H1 (cell line): ENCODE data around the gene MFRP. TPM values are rescaled to one million over a fixed set of nuclear protein-coding genes. Genes with fewer than 3 reads are reported as not detected.

ENCODE experiments used
- CTCF ChIA-PET: fragments of 300-600 bp; sonication (Branson Sonifier 250); formaldehyde crosslinking; loops from one replicate; lab custom pipeline; 2021; ENCODE audit not compliant: partially characterized antibody; lab: Charles Lee
- POLR2A ChIA-PET: fragments of 300-600 bp; sonication (Branson Sonifier 250); formaldehyde crosslinking; loops from one replicate; lab custom pipeline; 2021; ENCODE audit warnings: inconsistent platforms; ENCODE audit not compliant: partially characterized antibody; lab: Charles Lee
- DNase-seq, 2 experiments: peaks; one replicate each; pipeline versions ENCODE4 v3.0.0 to v3.0.0-alpha.2; 2010 to 2022; ENCODE audit warnings: low spot score in 2 of 2, low read depth in 1 of 2, mixed read lengths in 1 of 2
- FAIRE-seq: peaks from 2 replicates; lab custom pipeline; 2011; peaks lifted over from hg19 to GRCh38; lab: Jason Lieb, UNC
- H2AFZ ChIP-seq: 2 replicates; pipeline ENCODE4 v1.8.1; 2012; ENCODE audit warnings: low read length, inconsistent platforms
- H2AK5ac ChIP-seq: 2 replicates; pipeline ENCODE4 v1.6.1; 2013; ENCODE audit warnings: low read depth, low read length
- H2BK120ac ChIP-seq: replicated peaks from 2 replicates; pipeline ENCODE3; 2013; ENCODE audit warnings: low read depth, low read length, inconsistent platforms
- H2BK12ac ChIP-seq: 2 replicates; pipeline ENCODE4 v1.6.1; 2013; ENCODE audit warnings: low read depth, low read length
- H2BK15ac ChIP-seq: 2 replicates; pipeline ENCODE4 v1.6.1; 2013; ENCODE audit warnings: low read length
- H2BK20ac ChIP-seq: 2 replicates; pipeline ENCODE4 v1.6.1; 2013; ENCODE audit warnings: low read length
- H2BK5ac ChIP-seq: 2 replicates; pipeline ENCODE4 v1.6.1; 2013; ENCODE audit warnings: low read depth, low read length
- H3K14ac ChIP-seq: 2 replicates; pipeline ENCODE4 v1.6.1; 2013; ENCODE audit warnings: inconsistent platforms; ENCODE audit not compliant: insufficient read length
- H3K18ac ChIP-seq: 2 replicates; pipeline ENCODE4 v1.6.1; 2013; ENCODE audit warnings: low read length; ENCODE audit errors: extremely low read depth
- H3K23ac ChIP-seq: 2 replicates; pipeline ENCODE4 v1.6.1; 2013; ENCODE audit warnings: inconsistent platforms; ENCODE audit not compliant: insufficient read length
- H3K23me2 ChIP-seq: 2 replicates; pipeline ENCODE4 v1.6.1; 2013; ENCODE audit warnings: low read depth, low read length
- H3K27ac ChIP-seq: 2 replicates; pipeline ENCODE4 v1.6.1; 2011; ENCODE audit warnings: low read depth, low read length, inconsistent platforms
- H3K27me3 ChIP-seq, 4 experiments: replicated peaks in 1 of 4; 1 replicate in 1 of 4; 2 replicates in 3 of 4; pipeline versions ENCODE4 v1.6.1 to v1.8.1; 2011 to 2013; ENCODE audit warnings: low read length in 3 of 4, mild to moderate bottlenecking in 3 of 4, inconsistent platforms in 2 of 4, mixed read lengths in 2 of 4, moderate library complexity in 1 of 4; ENCODE audit not compliant: control insufficient read depth in 3 of 4, insufficient read depth in 3 of 4; ENCODE audit errors: extremely low read depth in 1 of 4
- H3K36me3 ChIP-seq, 4 experiments: 2 replicates each; pipeline versions ENCODE4 v1.6.1 to v1.8.1; 2011 to 2013; ENCODE audit warnings: mild to moderate bottlenecking in 4 of 4, low read length in 3 of 4, moderate library complexity in 2 of 4, control low read depth in 1 of 4, inconsistent platforms in 1 of 4; ENCODE audit not compliant: insufficient read depth in 4 of 4, control insufficient read depth in 2 of 4
- H3K4ac ChIP-seq: replicated peaks from 2 replicates; pipeline ENCODE3; 2013; ENCODE audit warnings: low read length, low read depth, mixed read lengths, inconsistent platforms; ENCODE audit not compliant: insufficient read length
- H3K4me1 ChIP-seq, 4 experiments: replicated peaks in 1 of 4; 1 replicate in 1 of 4; 2 replicates in 3 of 4; pipeline versions ENCODE4 v1.6.1 to v1.8.1; 2011 to 2013; ENCODE audit warnings: low read length in 3 of 4, inconsistent platforms in 2 of 4, mixed read lengths in 1 of 4; ENCODE audit not compliant: insufficient read depth in 4 of 4, control insufficient read depth in 3 of 4
- H3K4me2 ChIP-seq, 2 experiments: 2 replicates each; pipeline versions ENCODE4 v1.6.1 to v1.8.1; 2011 to 2013; ENCODE audit warnings: low read depth in 2 of 2, low read length in 2 of 2, control low read depth in 1 of 2, inconsistent platforms in 1 of 2, mild to moderate bottlenecking in 1 of 2; ENCODE audit not compliant: insufficient read depth in 1 of 2
- H3K4me3 ChIP-seq, 4 experiments: fragments of 200-600, 300-600 bp in 1 of 4; sonication (generic), shearing (Covaris generic), sonication (Bioruptor Twin) in 1 of 4; 2 replicates each; pipeline versions ENCODE4 v1.5.1 to v1.8.1; 2011 to 2016; ENCODE audit warnings: low read length in 4 of 4, low read depth in 3 of 4, control low read depth in 2 of 4, inconsistent platforms in 2 of 4, mild to moderate bottlenecking in 2 of 4, mixed read lengths in 1 of 4, moderate library complexity in 1 of 4; ENCODE audit not compliant: insufficient read depth in 2 of 4; ENCODE audit errors: extremely low read depth in 1 of 4
- H3K56ac ChIP-seq: replicated peaks from 2 replicates; pipeline ENCODE3; 2013; ENCODE audit warnings: low read depth, mild to moderate bottlenecking, mixed read lengths, low read length, inconsistent platforms; ENCODE audit not compliant: insufficient read length
- H3K79me1 ChIP-seq: 2 replicates; pipeline ENCODE4 v1.6.1; 2013; ENCODE audit warnings: low read depth, low read length, control low read depth
- H3K79me2 ChIP-seq, 2 experiments: 2 replicates each; pipeline versions ENCODE4 v1.6.1 to v1.8.1; 2012 to 2013; ENCODE audit warnings: low read length in 2 of 2, mild to moderate bottlenecking in 2 of 2, inconsistent platforms in 1 of 2; ENCODE audit not compliant: insufficient read depth in 2 of 2, control insufficient read depth in 1 of 2
- H3K9ac ChIP-seq, 4 experiments: replicated peaks in 1 of 4; 1 replicate in 1 of 4; 2 replicates in 3 of 4; pipeline versions ENCODE4 v1.6.1 to v1.8.1; 2011 to 2013; ENCODE audit warnings: low read depth in 3 of 4, low read length in 3 of 4, control low read depth in 2 of 4, mild to moderate bottlenecking in 2 of 4, moderate library complexity in 2 of 4, inconsistent platforms in 1 of 4; ENCODE audit errors: extremely low read depth in 1 of 4
- H3K9me3 ChIP-seq, 2 experiments: 2 replicates each; pipeline versions ENCODE4 v1.6.1 to v1.8.1; 2012 to 2013; ENCODE audit warnings: mild to moderate bottlenecking in 2 of 2, moderate library complexity in 2 of 2, control low read depth in 1 of 2, inconsistent platforms in 1 of 2, low read depth in 1 of 2, low read length in 1 of 2, mixed read lengths in 1 of 2; ENCODE audit not compliant: insufficient read depth in 2 of 2
- H4K20me1 ChIP-seq, 2 experiments: replicated peaks in 1 of 2; 2 replicates each; pipeline versions ENCODE3 to v1.8.1; 2011 to 2013; ENCODE audit warnings: inconsistent platforms in 2 of 2, low read length in 2 of 2, mild to moderate bottlenecking in 1 of 2; ENCODE audit not compliant: insufficient read depth in 2 of 2, control insufficient read depth in 1 of 2
- H4K5ac ChIP-seq: 2 replicates; pipeline ENCODE4 v1.6.1; 2013; ENCODE audit warnings: low read length, low read depth, mixed read lengths, inconsistent platforms; ENCODE audit not compliant: insufficient read length
- H4K8ac ChIP-seq: 2 replicates; pipeline ENCODE4 v1.8.0; 2013; ENCODE audit warnings: mild to moderate bottlenecking, moderate library complexity, low read length, inconsistent platforms; ENCODE audit not compliant: insufficient read depth; ENCODE audit errors: extremely low read depth
- H4K91ac ChIP-seq: replicated peaks from 2 replicates; pipeline ENCODE3; 2013; ENCODE audit warnings: low read length, mixed read lengths, inconsistent platforms; ENCODE audit not compliant: insufficient read length
- ATF3 ChIP-seq: IDR thresholded peaks from 2 replicates; pipeline ENCODE4 v1.6.1; 2011; ENCODE audit warnings: low read depth, mild to moderate bottlenecking, low read length; ENCODE audit not compliant: insufficient read depth
- CHD1 ChIP-seq: IDR thresholded peaks from 2 replicates; pipeline ENCODE4 v1.6.1; 2012; ENCODE audit warnings: low read depth, low read length, improper control_type of control experiment
- EZH2 ChIP-seq: fragments of 200-600 bp; sonication (generic); IDR thresholded peaks from 2 replicates; pipeline ENCODE4 v1.7.1; 2012; ENCODE audit warnings: low read depth, mild to moderate bottlenecking, moderate library complexity, low read length, inconsistent platforms; ENCODE audit not compliant: severe bottlenecking
- HDAC6 ChIP-seq: IDR thresholded peaks from one replicate; pipeline ENCODE4 v1.7.1; 2012; ENCODE audit warnings: low read depth, mild to moderate bottlenecking, inconsistent platforms, low read length, moderate library complexity
- POLR2A ChIP-seq, 2 experiments: IDR thresholded peaks; 1 replicate in 1 of 2; 2 replicates in 1 of 2; pipeline ENCODE4 v1.6.1; 2011; ENCODE audit warnings: low read depth in 2 of 2, low read length in 2 of 2, mild to moderate bottlenecking in 2 of 2; ENCODE audit errors: control extremely low read depth in 1 of 2
- POLR2AphosphoS5 ChIP-seq: IDR thresholded peaks from 2 replicates; pipeline ENCODE4 v1.6.1; 2011; ENCODE audit warnings: low read depth, low read length
- RAD21 ChIP-seq, 2 experiments: IDR thresholded peaks in 1 of 2; conservative IDR thresholded peaks in 1 of 2; 2 replicates each; pipeline ENCODE4 v1.6.1; 2011; ENCODE audit warnings: low read depth in 2 of 2, low read length in 2 of 2, improper control_type of control experiment in 1 of 2, inconsistent platforms in 1 of 2, mild to moderate bottlenecking in 1 of 2, moderate library complexity in 1 of 2
- SIRT6 ChIP-seq: IDR thresholded peaks from one replicate; pipeline ENCODE4 v1.7.1; 2012; ENCODE audit warnings: low read length, inconsistent platforms
- SP2 ChIP-seq: IDR thresholded peaks from 2 replicates; pipeline ENCODE4 v1.6.1; 2012; ENCODE audit warnings: mild to moderate bottlenecking, low read length, inconsistent platforms
- SUZ12 ChIP-seq: fragments of 200-600 bp; sonication (generic); IDR thresholded peaks from 2 replicates; pipeline ENCODE4 v1.6.1; 2012; ENCODE audit warnings: mild to moderate bottlenecking, inconsistent platforms, low read length, moderate library complexity, mixed read lengths
- TBP ChIP-seq: IDR thresholded peaks from 2 replicates; pipeline ENCODE4 v1.6.1; 2011; ENCODE audit warnings: low read depth, low read length, improper control_type of control experiment
- WGBS, 2 experiments: shearing (Covaris generic) in 1 of 2; methylation state at CpG; one replicate each; pipeline versions ENCODE4 v1.1.6 to v1.1.7; 2013 to 2015; ENCODE audit warnings: low lambda C conversion rate in 2 of 2, mixed read lengths in 2 of 2, inconsistent platforms in 1 of 2, low coverage in 1 of 2, missing lambda C conversion rate in 1 of 2; ENCODE audit not compliant: insufficient replicate concordance in 2 of 2, insufficient coverage in 1 of 2, insufficient read length in 1 of 2; ENCODE audit errors: extremely low coverage in 1 of 2, missing lambda C conversion rate in 1 of 2; 5-methylcytosine and 5-hydroxymethylcytosine counted together
- polyA plus RNA-seq, 7 experiments: library from polyadenylated mRNA; depleted of rRNA in 3 of 7; stranded (reverse) in 5 of 7; unstranded in 2 of 7; fragments of >200 nt in 5 of 7; fragments of 200-250 nt in 2 of 7; gene quantifications; 1 replicate in 5 of 7; 2 replicates in 1 of 7; 4 replicates in 1 of 7; pipeline versions ENCODE4 v1.2.1 to v1.2.3, GENCODE V29; 2011 to 2013; ENCODE audit warnings: missing spikeins in 2 of 7, mixed read lengths in 2 of 7
- total RNA-seq: library from RNA; stranded (reverse); fragmentation: NEBNext Ultra II Directional; extraction: Animal tissue kit (Norgen Biotek cat#: 25700); gene quantifications from 2 replicates; pipeline ENCODE4 v1.2.1, GENCODE V29; 2021

The MFRP gene
- total and polyA plus RNA-seq, 2 of the 8 experiments (the other 6 are each of a cell fraction or from before 2014, with no cell fraction given): 0.02 TPM; not detected in 1

GRCh38 chr11:119290894-119291497 lies 55.5 kb downstream of the MFRP start:
- no peak overlapping the region for H3K18ac ChIP-seq
- H3K27ac ChIP-seq: no peak overlapping the region
- no peaks in the 10 kb centered on the region; the same call in 1 of the 2 replicates for H3K79me1 ChIP-seq
- no peak overlapping the region for H3K4me3 ChIP-seq
- no peak overlapping the region for H3K14ac ChIP-seq
- H3K56ac ChIP-seq: no peak overlapping the region
- H2BK5ac ChIP-seq: no peak overlapping the region
- H3K9ac ChIP-seq: no peak overlapping the region
- no peak overlapping the region for H2BK12ac ChIP-seq
- FAIRE-seq: no peak
- H4K20me1 ChIP-seq: no peaks in the 10 kb centered on the region
- DNase-seq: no peak
- H4K5ac ChIP-seq: no peak overlapping the region
- no peak overlapping the region for H3K23ac ChIP-seq
- H2AFZ ChIP-seq: no peak overlapping the region
- no peaks in the 10 kb centered on the region for H3K9me3 ChIP-seq
- WGBS, 2 experiments: 96% methylated on average over 10 of the region's 10 CpGs; no CpG with 5 or more reads in 1 of the 2 experiments
- no peak overlapping the region for H4K91ac ChIP-seq
- no peak overlapping the region for H2BK120ac ChIP-seq
- H2BK15ac ChIP-seq: no peak overlapping the region
- no peak overlapping the region for H3K4ac ChIP-seq
- no peaks in the 10 kb centered on the region for H3K27me3 ChIP-seq
- H3K4me1 ChIP-seq: no peaks in the 10 kb centered on the region
- peaks cover 2% of the 10 kb centered on the region; the same call in 1 of the 2 replicates for H3K23me2 ChIP-seq
- ChIA-PET POLR2A (interaction anchor here (0.7 to 1.8 kb wide), 2 partner anchors 16 to 87 kb away, joined by 3 to 4 read pairs; no protein-coding TSS in a partner anchor), CTCF (interaction anchor here (0.7 to 2.5 kb wide), 2 partner anchors 17 to 31 kb away, joined by 3 to 9 read pairs; no protein-coding TSS in a partner anchor)
- H2AK5ac ChIP-seq: no peak overlapping the region
- no peak overlapping the region for H3K4me2 ChIP-seq
- H3K79me2 ChIP-seq: no peaks in the 10 kb centered on the region
- peak overlapping the region; percentile 4; the same call in 1 of the 2 replicates for H4K8ac ChIP-seq
- no peak overlapping the region for H2BK20ac ChIP-seq
- peaks cover 4 to 43% (median 23%) of the 10 kb centered on the region in 4 experiments for H3K36me3 ChIP-seq
- TF ChIP-seq POLR2A (IDR thresholded peaks at IDR 0.05; ENCODE audit: control extremely low read depth in 1 of 2, low read depth in 2 of 2, low read length in 2 of 2) (no peak), POLR2AphosphoS5 (no peak), CHD1 (no peak), TBP (no peak), SP2 (no peak), SIRT6 (no peak), ATF3 (no peak), HDAC6 (no peak), RAD21 (IDR thresholded peaks at IDR 0.05 in 1 of 2, conservative IDR thresholded peaks at IDR 0.05 in 1 of 2; ENCODE audit: low read depth in 2 of 2, low read length in 2 of 2) (no peak), EZH2 (no peak), SUZ12 (no peak)
- TF ChIP-seq, all 59 proteins: peak for 0
